ENCODE results near the gene INPP4B. TPM values are rescaled to one million over a fixed set of nuclear protein-coding genes. Genes with fewer than 3 reads are reported as not detected.

INPP4B gene
- total and polyA plus RNA-seq, 7 donors: 1.5 to 16.8 (median 9.5) TPM

DNA sequence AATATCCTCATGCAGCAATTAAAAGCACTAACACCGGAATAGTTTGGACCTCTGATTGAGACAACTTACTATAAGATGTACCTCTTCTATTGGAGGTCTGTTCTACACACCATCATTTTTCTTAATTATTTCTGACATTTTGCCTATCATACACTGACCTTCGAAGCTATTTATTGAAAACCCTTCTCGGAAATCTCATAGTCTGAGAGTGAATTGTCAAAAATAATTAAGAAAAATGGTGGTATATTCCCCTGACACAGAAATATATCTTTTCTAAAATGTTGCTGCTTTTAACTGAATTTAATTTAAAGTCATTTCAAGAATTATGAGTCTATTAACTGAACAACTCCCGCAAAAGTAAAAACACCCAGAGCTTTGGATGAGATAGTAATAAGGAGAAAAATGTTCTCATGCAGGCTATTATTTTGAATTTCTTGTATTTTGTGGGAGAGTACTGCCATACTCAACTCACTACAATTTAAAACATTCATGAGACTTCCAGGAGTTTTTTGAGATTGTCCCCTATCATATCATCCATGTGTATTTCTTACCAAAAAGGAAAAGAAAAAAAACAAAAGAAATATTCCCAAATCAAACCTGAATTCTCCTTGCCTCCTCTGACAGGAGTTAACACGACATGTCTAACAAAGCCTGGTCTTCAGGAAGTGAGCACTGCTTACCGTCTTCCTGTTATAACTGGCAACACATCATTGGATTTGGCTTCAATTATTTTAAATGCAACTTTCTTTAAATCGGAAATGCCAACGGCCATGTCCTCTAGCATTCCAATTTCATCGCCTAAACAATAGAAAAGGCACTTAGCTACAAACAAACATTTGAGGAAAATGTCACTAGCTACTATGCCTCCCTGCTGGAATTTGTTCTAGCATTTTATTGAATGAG lies 724.4 kb downstream of the INPP4B start:
- DNase-seq (no peak), ATAC-seq (no peak)
- WGBS, 3 donors: 73 to 81% (median 80%) methylated on average over 9 of the region's 9 CpGs
- no peak overlapping the region for H3K4me3 ChIP-seq
- intact Hi-C loops (cut with DNase I): no loop called here
- TF ChIP-seq, protein P1, sequence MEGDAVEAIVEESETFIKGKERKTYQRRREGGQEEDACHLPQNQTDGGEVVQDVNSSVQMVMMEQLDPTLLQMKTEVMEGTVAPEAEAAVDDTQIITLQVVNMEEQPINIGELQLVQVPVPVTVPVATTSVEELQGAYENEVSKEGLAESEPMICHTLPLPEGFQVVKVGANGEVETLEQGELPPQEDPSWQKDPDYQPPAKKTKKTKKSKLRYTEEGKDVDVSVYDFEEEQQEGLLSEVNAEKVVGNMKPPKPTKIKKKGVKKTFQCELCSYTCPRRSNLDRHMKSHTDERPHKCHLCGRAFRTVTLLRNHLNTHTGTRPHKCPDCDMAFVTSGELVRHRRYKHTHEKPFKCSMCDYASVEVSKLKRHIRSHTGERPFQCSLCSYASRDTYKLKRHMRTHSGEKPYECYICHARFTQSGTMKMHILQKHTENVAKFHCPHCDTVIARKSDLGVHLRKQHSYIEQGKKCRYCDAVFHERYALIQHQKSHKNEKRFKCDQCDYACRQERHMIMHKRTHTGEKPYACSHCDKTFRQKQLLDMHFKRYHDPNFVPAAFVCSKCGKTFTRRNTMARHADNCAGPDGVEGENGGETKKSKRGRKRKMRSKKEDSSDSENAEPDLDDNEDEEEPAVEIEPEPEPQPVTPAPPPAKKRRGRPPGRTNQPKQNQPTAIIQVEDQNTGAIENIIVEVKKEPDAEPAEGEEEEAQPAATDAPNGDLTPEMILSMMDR (IDR thresholded peaks at IDR 0.05): no peak
- H3K36me3 ChIP-seq (ENCODE audit: insufficient read depth in 1 of 2, low read depth in 1 of 2): no peaks in the 10 kb centered on the region
- no peaks in the 10 kb centered on the region for H3K4me1 ChIP-seq
- H3K27ac ChIP-seq: no peak overlapping the region
- H3K27me3 ChIP-seq (ENCODE audit: insufficient read depth in 3 of 3, low read length in 2 of 3): no peaks in the 10 kb centered on the region
- no peaks in the 10 kb centered on the region for H3K9me3 ChIP-seq

DNA sequence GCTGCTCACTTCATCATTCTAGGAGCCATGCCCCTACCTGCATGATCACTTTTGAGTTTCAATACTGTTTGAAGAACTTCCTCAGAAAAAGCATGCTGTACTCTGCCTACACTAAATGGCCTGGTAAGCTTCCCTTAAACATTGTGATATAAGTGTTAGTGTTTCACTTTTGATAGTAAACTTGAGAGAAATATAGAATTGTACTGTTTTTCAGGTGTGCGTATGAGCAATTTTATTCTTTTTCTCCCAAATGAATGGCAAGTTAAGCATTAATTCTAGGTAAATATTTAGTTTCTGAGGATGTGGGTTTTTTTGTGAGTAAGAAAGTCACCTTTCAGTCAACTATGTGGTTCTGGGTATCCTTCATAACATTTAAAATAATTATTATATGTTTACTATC lies 725.2 kb downstream of the INPP4B start:
- ATAC-seq (no peak), DNase-seq (no peak)
- Histone ChIP-seq H3K4me3 (no peak overlapping the region), H3K4me1 (no peaks in the 10 kb centered on the region), H3K36me3 (ENCODE audit: insufficient read depth in 1 of 2, low read depth in 1 of 2) (no peaks in the 10 kb centered on the region), H3K27ac (no peak overlapping the region), H3K27me3 (ENCODE audit: insufficient read depth in 3 of 3, low read length in 2 of 3) (no peaks in the 10 kb centered on the region), H3K9me3 (no peaks in the 10 kb centered on the region)
- TF ChIP-seq, protein P1 (IDR thresholded peaks at IDR 0.05): no peak
- intact Hi-C loops (cut with DNase I): no loop called here
- 99 to 100% (median 100%) methylated on average over 1 of the region's 1 CpG for WGBS, 3 donors

DNA sequence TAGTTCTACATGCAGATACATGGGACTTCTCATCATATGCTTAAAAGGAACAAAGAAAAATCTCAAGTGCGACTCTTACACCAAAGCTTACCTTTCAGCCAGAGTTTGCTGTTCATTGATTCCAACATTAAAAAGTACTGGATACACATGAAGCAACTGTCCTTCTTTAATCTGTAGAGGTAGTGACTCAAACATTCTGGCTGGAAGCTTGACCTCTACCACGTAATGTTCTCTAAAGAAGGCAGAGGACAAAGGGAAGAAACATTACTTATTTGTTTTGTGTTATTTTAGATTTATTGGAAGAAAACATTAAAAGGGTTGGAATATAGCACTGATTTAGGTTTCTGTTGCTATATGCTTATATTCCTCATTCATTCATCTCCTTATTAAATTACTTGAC lies 733.6 kb downstream of the INPP4B start:
- no peaks in the 10 kb centered on the region for H3K27me3 ChIP-seq (ENCODE audit: insufficient read depth in 3 of 3, low read length in 2 of 3)
- no peak overlapping the region for H3K27ac ChIP-seq
- no peaks in the 10 kb centered on the region for H3K36me3 ChIP-seq (ENCODE audit: insufficient read depth in 1 of 2, low read depth in 1 of 2)
- 90 to 97% (median 92%) methylated on average over 2 of the region's 2 CpGs for WGBS, 3 donors
- intact Hi-C loops (cut with DNase I): no loop called here
- no peaks in the 10 kb centered on the region for H3K9me3 ChIP-seq
- TF ChIP-seq, protein P1 (IDR thresholded peaks at IDR 0.05): no peak
- ATAC-seq (no peak), DNase-seq (no peak)
- no peak overlapping the region for H3K4me3 ChIP-seq
- H3K4me1 ChIP-seq: no peaks in the 10 kb centered on the region

DNA sequence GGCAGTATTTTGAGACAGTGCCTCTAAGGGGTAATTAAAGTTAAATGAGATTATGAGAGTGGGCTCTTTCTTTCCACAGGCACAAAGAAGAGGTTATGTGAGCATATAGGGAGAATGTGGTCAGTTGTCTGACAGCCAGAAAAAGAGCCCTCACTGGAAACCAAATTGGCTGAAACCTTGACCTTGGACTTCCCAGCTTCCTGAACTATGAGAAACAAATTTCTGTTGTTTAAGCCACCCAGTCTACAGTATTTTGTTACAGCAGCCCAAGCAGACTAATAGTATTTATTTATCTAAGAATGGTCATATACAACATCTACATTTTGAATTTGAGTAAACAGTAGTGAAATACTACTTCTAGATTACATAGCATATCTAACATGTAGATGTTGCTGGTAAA lies 736.0 kb downstream of the INPP4B start:
- Histone ChIP-seq H3K27me3 (ENCODE audit: insufficient read depth in 3 of 3, low read length in 2 of 3) (no peaks in the 10 kb centered on the region), H3K36me3 (ENCODE audit: insufficient read depth in 1 of 2, low read depth in 1 of 2) (no peaks in the 10 kb centered on the region), H3K9me3 (no peaks in the 10 kb centered on the region), H3K4me1 (no peaks in the 10 kb centered on the region), H3K4me3 (no peak overlapping the region), H3K27ac (no peak overlapping the region)
- ATAC-seq: no peak
- DNase-seq: no peak
- intact Hi-C loops (cut with DNase I): no loop called here
- TF ChIP-seq, protein P1 (IDR thresholded peaks at IDR 0.05): no peak

DNA sequence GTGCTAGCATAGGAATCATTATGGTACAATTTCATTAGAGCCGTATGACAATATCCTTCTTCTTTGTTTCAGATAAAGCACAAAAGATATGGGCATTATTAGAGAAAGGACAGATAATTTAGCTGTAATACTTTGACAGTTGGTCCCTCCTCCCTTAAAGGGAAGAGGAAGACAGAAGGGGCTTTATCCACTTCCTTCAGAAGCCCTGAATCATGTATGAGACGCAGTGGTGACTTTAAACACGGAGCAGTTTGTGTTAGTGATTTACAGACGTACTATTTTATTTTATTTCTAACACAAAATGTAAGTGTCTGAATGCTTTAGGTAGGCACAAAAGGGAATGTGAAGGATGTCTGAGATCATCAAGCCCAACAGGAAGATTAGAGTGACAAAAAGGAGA lies 742.1 kb downstream of the INPP4B start:
- Histone ChIP-seq H3K4me1 (no peaks in the 10 kb centered on the region), H3K36me3 (ENCODE audit: insufficient read depth in 1 of 2, low read depth in 1 of 2) (no peaks in the 10 kb centered on the region), H3K27ac (no peak overlapping the region), H3K9me3 (no peaks in the 10 kb centered on the region), H3K27me3 (ENCODE audit: insufficient read depth in 3 of 3, low read length in 2 of 3) (no peaks in the 10 kb centered on the region), H3K4me3 (no peak overlapping the region)
- ATAC-seq (no peak), DNase-seq (no peak)
- WGBS, 3 donors: 87 to 94% (median 92%) methylated on average over 4 of the region's 4 CpGs
- intact Hi-C loops (cut with DNase I): no loop called here
- TF ChIP-seq, protein P1 (IDR thresholded peaks at IDR 0.05): no peak

Data from psoas muscle (tissue), 8 donors.